IPS-18c (cell line): Measurements from ENCODE around the gene SLC34A2.

ENCODE experiments used
- H3K4me3 ChIP-seq: 2 replicates; pipeline ENCODE4 v1.7.0; 2013; ENCODE audit warnings: low read depth, mild to moderate bottlenecking, low read length, moderate library complexity; ENCODE audit not compliant: insufficient read depth
- H3K9me3 ChIP-seq: one replicate; pipeline ENCODE4 v1.6.1; 2013; ENCODE audit warnings: mild to moderate bottlenecking, low read length, moderate library complexity; ENCODE audit not compliant: control insufficient read depth, insufficient read depth

The SLC34A2 gene

GRCh38 chr4:25697516-25697915 lies 41.9 kb downstream of the SLC34A2 start:
- no peak overlapping the region for H3K4me3 ChIP-seq
- peaks cover 3% of the 10 kb centered on the region for H3K9me3 ChIP-seq

GRCh38 chr4:25700661-25701060 lies 45.0 kb downstream of the SLC34A2 start:
- no peak overlapping the region for H3K4me3 ChIP-seq
- peaks cover 3% of the 10 kb centered on the region for H3K9me3 ChIP-seq

- H3K9me3 ChIP-seq: no peaks in the 10 kb centered on the region
- no peak overlapping the region for H3K4me3 ChIP-seq
Observed at GRCh38 chr4:25702848-25703247, 47.2 kb downstream of the SLC34A2 start.

- no peak overlapping the region for H3K4me3 ChIP-seq
Observed at GRCh38 chr4:25703731-25704388, 48.2 kb downstream of the SLC34A2 start.

GRCh38 chr4:25704516-25704915 lies 48.9 kb downstream of the SLC34A2 start:
- H3K4me3 ChIP-seq: no peak overlapping the region
- no peaks in the 10 kb centered on the region for H3K9me3 ChIP-seq

More at GRCh38 chr4:25703731-25704388, 48.2 kb downstream of the SLC34A2 start:
- H3K9me3 ChIP-seq: no peaks in the 10 kb centered on the region

- H3K9me3 ChIP-seq: no peaks in the 10 kb centered on the region
Observed at GRCh38 chr4:25710637-25711036, 55.0 kb downstream of the SLC34A2 start.

GRCh38 chr4:25712611-25713010 lies 57.0 kb downstream of the SLC34A2 start:
- Histone ChIP-seq H3K4me3 (no peak overlapping the region), H3K9me3 (no peaks in the 10 kb centered on the region)

More at GRCh38 chr4:25710637-25711036, 55.0 kb downstream of the SLC34A2 start:
- no peak overlapping the region for H3K4me3 ChIP-seq

GRCh38 chr4:25713812-25714211 lies 58.2 kb downstream of the SLC34A2 start:
- Histone ChIP-seq H3K9me3 (no peaks in the 10 kb centered on the region), H3K4me3 (no peak overlapping the region)

GRCh38 chr4:25722964-25723363 lies 67.3 kb downstream of the SLC34A2 start:
- H3K4me3 ChIP-seq: no peak overlapping the region
- no peaks in the 10 kb centered on the region for H3K9me3 ChIP-seq

- H3K9me3 ChIP-seq: no peaks in the 10 kb centered on the region
- no peak overlapping the region for H3K4me3 ChIP-seq
Observed at GRCh38 chr4:25723409-25723808, 67.8 kb downstream of the SLC34A2 start.

GRCh38 chr4:25725870-25726269 lies 70.2 kb downstream of the SLC34A2 start:
- Histone ChIP-seq H3K9me3 (no peaks in the 10 kb centered on the region), H3K4me3 (no peak overlapping the region)

GRCh38 chr4:25727711-25728493 lies 72.3 kb downstream of the SLC34A2 start:
- Histone ChIP-seq H3K4me3 (no peak overlapping the region), H3K9me3 (no peaks in the 10 kb centered on the region)
